A549 (cell line): ENCODE measurements around the gene ATP10D.

Experiments
- EP300 ChIP-seq, 2 experiments: fragments of >200 bp; sonication (Bioruptor Twin); formaldehyde crosslinking; IDR thresholded peaks; 2 replicates in 1 of 2; 3 replicates in 1 of 2; pipeline ENCODE4 v1.6.1; 2016 to 2017
- ESRRA ChIP-seq: fragments of 150-350 bp; IDR thresholded peaks from 2 replicates; pipeline ENCODE4 v1.6.1; 2014; ENCODE audit warnings: mild to moderate bottlenecking, low read length, borderline replicate concordance
- KDM1A ChIP-seq: fragments of 200-600 bp; sonication (generic); IDR thresholded peaks from 2 replicates; pipeline ENCODE4 v1.6.1; 2016; ENCODE audit warnings: low read depth, mild to moderate bottlenecking
- MAZ ChIP-seq: fragments of 150-350 bp; IDR thresholded peaks from 2 replicates; pipeline ENCODE4 v1.6.1; 2014; ENCODE audit warnings: antibody characterized with exemption, low read depth, low read length, borderline replicate concordance
- POLR2A ChIP-seq: IDR thresholded peaks from 2 replicates; pipeline ENCODE4 v1.6.1; 2012; ENCODE audit warnings: mild to moderate bottlenecking, low read length
- TF ChIP-seq, protein P1 (sequence below): fragments of >200 bp; sonication (Bioruptor Twin); formaldehyde crosslinking; IDR thresholded peaks from 3 replicates; pipeline ENCODE4 v1.5.1; 2016

DNA sequence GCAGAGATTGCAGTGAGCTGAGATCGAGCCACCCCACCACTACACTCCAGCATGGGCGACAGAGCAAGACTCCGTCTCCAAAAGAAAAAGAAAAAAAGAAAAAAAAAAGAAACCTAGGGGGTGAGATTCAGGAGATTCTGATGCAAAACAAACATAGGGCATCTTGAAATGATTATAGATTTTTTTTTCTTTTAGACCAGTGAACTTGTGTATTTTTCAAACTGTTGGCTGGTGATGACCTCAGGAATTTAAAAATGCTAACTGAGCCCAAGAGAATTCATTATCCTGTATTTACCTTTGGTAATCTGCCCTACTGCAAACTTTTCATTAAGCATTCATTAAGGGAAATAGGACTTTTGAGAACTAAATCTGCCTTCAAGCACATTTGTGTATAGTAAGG, 20.6 kb downstream of the ATP10D start:
- TF ChIP-seq, protein P1, sequence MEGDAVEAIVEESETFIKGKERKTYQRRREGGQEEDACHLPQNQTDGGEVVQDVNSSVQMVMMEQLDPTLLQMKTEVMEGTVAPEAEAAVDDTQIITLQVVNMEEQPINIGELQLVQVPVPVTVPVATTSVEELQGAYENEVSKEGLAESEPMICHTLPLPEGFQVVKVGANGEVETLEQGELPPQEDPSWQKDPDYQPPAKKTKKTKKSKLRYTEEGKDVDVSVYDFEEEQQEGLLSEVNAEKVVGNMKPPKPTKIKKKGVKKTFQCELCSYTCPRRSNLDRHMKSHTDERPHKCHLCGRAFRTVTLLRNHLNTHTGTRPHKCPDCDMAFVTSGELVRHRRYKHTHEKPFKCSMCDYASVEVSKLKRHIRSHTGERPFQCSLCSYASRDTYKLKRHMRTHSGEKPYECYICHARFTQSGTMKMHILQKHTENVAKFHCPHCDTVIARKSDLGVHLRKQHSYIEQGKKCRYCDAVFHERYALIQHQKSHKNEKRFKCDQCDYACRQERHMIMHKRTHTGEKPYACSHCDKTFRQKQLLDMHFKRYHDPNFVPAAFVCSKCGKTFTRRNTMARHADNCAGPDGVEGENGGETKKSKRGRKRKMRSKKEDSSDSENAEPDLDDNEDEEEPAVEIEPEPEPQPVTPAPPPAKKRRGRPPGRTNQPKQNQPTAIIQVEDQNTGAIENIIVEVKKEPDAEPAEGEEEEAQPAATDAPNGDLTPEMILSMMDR, result no peak
- TF ChIP-seq EP300 (IDR thresholded peaks at IDR 0.05) (no peak), ESRRA (no peak), KDM1A (no peak), MAZ (no peak), POLR2A (no peak)
